WI38 (cell line): Measurements from ENCODE around the gene SPEM1.
A peak's percentile ranks its signal among the peaks of the same experiment; 100 is the strongest.

Experiments
- H3K4me3 ChIP-seq: 2 replicates; pipeline ENCODE4 v1.5.1; 2011; ENCODE audit warnings: low read depth, mild to moderate bottlenecking, control low read depth, low read length
- TF ChIP-seq, protein P1 (sequence below): IDR thresholded peaks from 2 replicates; pipeline ENCODE4 v1.5.1; 2012; ENCODE audit warnings: low read depth, mild to moderate bottlenecking, control low read depth, low read length

Gene SPEM1

GRCh38 chr17:7382901-7383300 is 37.2 kb upstream of the SPEM1 start:
- no peak overlapping the region for H3K4me3 ChIP-seq
- TF ChIP-seq, protein P1, sequence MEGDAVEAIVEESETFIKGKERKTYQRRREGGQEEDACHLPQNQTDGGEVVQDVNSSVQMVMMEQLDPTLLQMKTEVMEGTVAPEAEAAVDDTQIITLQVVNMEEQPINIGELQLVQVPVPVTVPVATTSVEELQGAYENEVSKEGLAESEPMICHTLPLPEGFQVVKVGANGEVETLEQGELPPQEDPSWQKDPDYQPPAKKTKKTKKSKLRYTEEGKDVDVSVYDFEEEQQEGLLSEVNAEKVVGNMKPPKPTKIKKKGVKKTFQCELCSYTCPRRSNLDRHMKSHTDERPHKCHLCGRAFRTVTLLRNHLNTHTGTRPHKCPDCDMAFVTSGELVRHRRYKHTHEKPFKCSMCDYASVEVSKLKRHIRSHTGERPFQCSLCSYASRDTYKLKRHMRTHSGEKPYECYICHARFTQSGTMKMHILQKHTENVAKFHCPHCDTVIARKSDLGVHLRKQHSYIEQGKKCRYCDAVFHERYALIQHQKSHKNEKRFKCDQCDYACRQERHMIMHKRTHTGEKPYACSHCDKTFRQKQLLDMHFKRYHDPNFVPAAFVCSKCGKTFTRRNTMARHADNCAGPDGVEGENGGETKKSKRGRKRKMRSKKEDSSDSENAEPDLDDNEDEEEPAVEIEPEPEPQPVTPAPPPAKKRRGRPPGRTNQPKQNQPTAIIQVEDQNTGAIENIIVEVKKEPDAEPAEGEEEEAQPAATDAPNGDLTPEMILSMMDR: no peak

DNA sequence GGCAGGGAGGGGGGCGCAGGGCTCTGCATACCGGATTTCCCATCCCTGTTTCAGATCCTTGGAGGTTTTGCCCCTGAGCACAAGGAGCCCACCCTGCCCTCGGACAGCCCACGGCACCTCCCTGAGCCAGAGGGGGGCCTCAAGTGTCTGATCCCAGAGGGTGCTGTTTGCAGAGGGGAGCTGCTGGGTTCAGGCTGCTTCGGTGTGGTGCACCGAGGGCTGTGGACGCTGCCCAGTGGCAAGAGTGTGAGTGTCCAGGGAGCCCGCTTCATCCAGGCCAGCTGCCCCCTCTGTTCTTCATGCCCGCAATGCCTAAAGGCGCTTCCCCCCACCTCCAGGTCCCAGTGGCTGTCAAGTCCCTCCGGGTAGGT is 36.8 kb upstream of the SPEM1 start:
- TF ChIP-seq, protein P1: no peak
- H3K4me3 ChIP-seq: no peak overlapping the region

- TF ChIP-seq, protein P1: no peak
- H3K4me3 ChIP-seq: peak overlapping the region; percentile 51
These were observed 36.2 kb upstream of the SPEM1 start for GRCh38 chr17:7383742-7384488.

DNA sequence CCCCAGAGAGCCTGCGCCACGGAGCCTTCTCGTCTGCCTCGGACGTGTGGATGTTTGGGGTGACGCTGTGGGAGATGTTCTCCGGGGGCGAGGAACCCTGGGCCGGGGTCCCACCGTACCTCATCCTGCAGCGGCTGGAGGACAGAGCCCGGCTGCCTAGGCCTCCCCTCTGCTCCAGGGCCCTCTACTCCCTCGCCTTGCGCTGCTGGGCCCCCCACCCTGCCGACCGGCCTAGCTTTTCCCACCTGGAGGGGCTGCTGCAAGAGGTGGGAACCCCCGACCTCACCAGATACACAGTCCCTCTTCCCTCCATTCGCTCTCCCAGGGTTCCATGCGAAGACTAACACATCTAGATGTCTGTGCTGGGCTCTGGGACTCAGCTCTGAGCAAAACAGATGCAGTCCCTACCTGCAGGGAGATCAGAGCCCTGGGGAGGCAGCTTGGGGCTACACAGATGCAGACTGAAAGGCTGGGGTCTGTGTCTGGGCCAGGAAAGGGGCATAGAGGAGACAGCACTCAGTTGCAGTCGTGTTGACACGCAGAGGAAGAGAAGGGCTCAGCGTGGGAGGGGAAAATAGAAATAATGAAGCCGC is 35.5 kb upstream of the SPEM1 start:
- TF ChIP-seq, protein P1: no peak

GRCh38 chr17:7388856-7389255 is 31.3 kb upstream of the SPEM1 start:
- H3K4me3 ChIP-seq: no peak overlapping the region
- TF ChIP-seq, protein P1: no peak

More for the DNA sequence above, 35.5 kb upstream of the SPEM1 start:
- H3K4me3 ChIP-seq: peak overlapping the region; percentile 51

DNA sequence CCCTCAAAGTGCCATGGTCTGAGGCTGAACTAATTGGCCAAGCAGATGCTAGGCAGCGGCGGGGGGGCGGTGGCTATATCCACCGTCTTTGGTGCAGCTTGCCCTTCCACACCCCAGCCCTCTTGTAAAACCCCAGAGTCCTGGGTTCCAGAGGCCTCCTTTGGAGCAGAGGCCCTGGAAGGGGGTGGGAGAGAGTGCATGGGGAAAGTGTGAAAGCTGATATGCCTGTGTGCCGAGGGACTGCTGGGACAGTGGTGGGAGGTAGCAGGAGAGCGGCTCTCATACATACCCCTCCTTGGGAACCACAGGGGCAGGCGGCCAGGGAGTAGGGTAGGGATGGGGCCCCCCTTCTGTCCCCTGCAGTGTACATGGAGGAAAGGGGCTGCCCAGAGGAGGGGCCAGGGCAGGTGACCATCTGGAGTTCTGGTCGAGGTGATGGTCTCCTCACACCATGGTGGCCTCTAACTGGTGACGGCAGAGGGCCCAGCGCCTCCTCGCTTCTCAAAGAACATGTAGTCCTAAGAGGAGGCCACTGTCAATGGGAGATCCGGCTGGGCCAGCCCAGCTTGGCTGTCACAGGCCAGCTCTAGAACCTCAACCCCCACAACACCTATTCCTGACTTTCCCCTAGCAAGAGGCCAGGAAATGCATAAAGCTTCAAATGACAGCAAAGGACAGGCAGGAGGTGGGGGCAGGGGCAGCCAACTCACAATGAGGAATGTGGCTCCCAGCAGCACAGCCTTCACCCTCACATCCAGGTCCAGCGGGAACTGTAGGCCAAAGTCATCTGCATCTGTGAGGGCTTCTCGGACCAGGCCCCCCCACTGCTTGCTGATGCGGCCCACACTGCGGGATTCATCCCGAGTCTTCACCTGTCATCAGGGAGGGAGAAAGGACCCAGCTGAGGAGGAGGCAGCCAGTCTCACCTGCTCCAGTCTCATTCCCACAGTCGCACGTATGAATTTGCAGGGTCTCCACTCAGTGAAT is 29.9 kb upstream of the SPEM1 start:
- no peak overlapping the region for H3K4me3 ChIP-seq
- TF ChIP-seq, protein P1: no peak
